Body of pancreas (tissue), 4 donors: ENCODE measurements around the gene GSG1L. TPM values are rescaled to one million over a fixed set of nuclear protein-coding genes. Genes with fewer than 3 reads are reported as not detected.

Source experiments
- ATAC-seq: fragments of 150-250 bp; one replicate; pipeline ENCODE4 v1.9.1; 2016
- DNase-seq, 4 donors: peaks; one replicate each; pipeline ENCODE4 v3.0.0-alpha.2; 2019
- H3K27ac ChIP-seq, 4 donors: fragments of 200-600 bp; sonication (generic); 1 replicate in 3 of 4; 2 replicates in 1 of 4; pipeline versions ENCODE4 v1.5.1 to v1.6.1; 2016 to 2019; ENCODE audit warnings: mild to moderate bottlenecking in 1 of 4, mixed read lengths in 1 of 4, moderate library complexity in 1 of 4
- H3K27me3 ChIP-seq, 2 donors: fragments of 200-600 bp; sonication (generic); one replicate each; pipeline ENCODE4 v1.6.0; 2016; ENCODE audit warnings: mild to moderate bottlenecking in 1 of 2
- H3K36me3 ChIP-seq, 2 donors: fragments of 200-600 bp; sonication (generic); replicated peaks in 1 of 2; 2 replicates each; pipeline ENCODE4 v1.5.1; 2016; ENCODE audit warnings: low read depth in 2 of 2; ENCODE audit not compliant: insufficient read depth in 1 of 2
- H3K4me1 ChIP-seq: fragments of 200-600 bp; sonication (generic); one replicate; pipeline ENCODE4 v1.6.0; 2016
- H3K4me3 ChIP-seq, 2 donors: fragments of 200-600 bp; sonication (generic); 1 replicate in 1 of 2; 2 replicates in 1 of 2; pipeline ENCODE4 v1.5.1; 2016 to 2019
- H3K9me3 ChIP-seq, 3 donors: fragments of 200-600 bp; sonication (generic); 1 replicate in 2 of 3; 2 replicates in 1 of 3; pipeline ENCODE4 v1.5.1; 2016
- CTCF ChIP-seq, 7 experiments: fragments of 450-650 bp in 4 of 7; fragments of 200-600 bp in 3 of 7; sonication (generic) in 3 of 7; IDR thresholded peaks; one replicate each; pipeline ENCODE4 v1.5.1; 2016 to 2019; ENCODE audit warnings: antibody characterized with exemption in 7 of 7
- POLR2A ChIP-seq, 3 donors: fragments of 450-650 bp; IDR thresholded peaks; one replicate each; pipeline ENCODE4 v1.6.1; 2016; ENCODE audit warnings: antibody characterized with exemption in 3 of 3, mild to moderate bottlenecking in 2 of 3
- WGBS, 2 donors: methylation state at CpG; one replicate each; pipeline ENCODE4 v1.1.5; 2017; 5-methylcytosine and 5-hydroxymethylcytosine counted together
- intact Hi-C: fragments of 100-400 bp; cut with DNase I; formaldehyde crosslinking; loops from one replicate; pipeline ENCODE4 v1.15.1; 2023
- total RNA-seq, 2 donors: library from RNA; depleted of rRNA; stranded (reverse); fragments of >200 nt; gene quantifications; one replicate each; pipeline ENCODE4 v1.1.0, GENCODE V29; 2016

Gene GSG1L
- total RNA-seq, 2 donors from 2014 or later, result not detected

- TF ChIP-seq CTCF (IDR thresholded peaks at IDR 0.05), result no peak
- TF ChIP-seq POLR2A (IDR thresholded peaks at IDR 0.05), result no peak
- intact Hi-C loops, result no loop called here
- no peak for ATAC-seq
Observed at GRCh38 chr16:27868180-27868579, 195.3 kb downstream of the GSG1L start.

GRCh38 chr16:27867122-27868110 is 196.1 kb downstream of the GSG1L start:
- H3K4me3 ChIP-seq, result no peak overlapping the region
- WGBS, 2 donors, result 35 to 37% methylated on average over 12 to 18 of the region's 19 CpGs
- DNase-seq (peak; percentile 17 to 48 (median 46)), ATAC-seq (no peak)
- H3K4me1 ChIP-seq, result no peaks in the 10 kb centered on the region
- H3K27ac ChIP-seq, result no peak overlapping the region
- TF ChIP-seq CTCF (IDR thresholded peaks at IDR 0.05) (peak in 3 of 7 experiments; percentile 5 to 8 (median 5)), POLR2A (IDR thresholded peaks at IDR 0.05) (no peak)
- no peaks in the 10 kb centered on the region for H3K27me3 ChIP-seq
- peaks cover 0 to under 1% (median 0%) of the 10 kb centered on the region in 3 donors for H3K9me3 ChIP-seq
- H3K36me3 ChIP-seq, result no peaks in the 10 kb centered on the region
- intact Hi-C loops, result no loop called here

More at GRCh38 chr16:27868180-27868579, 195.3 kb downstream of the GSG1L start:
- H3K27ac ChIP-seq, result no peak overlapping the region
- no peak for DNase-seq
- H3K36me3 ChIP-seq, result no peaks in the 10 kb centered on the region
- H3K4me3 ChIP-seq, result no peak overlapping the region
- 68 to 80% methylated on average over 7 of the region's 7 CpGs for WGBS, 2 donors
- no peaks in the 10 kb centered on the region for H3K4me1 ChIP-seq
- no peaks in the 10 kb centered on the region for H3K27me3 ChIP-seq
- no peaks in the 10 kb centered on the region for H3K9me3 ChIP-seq

- ATAC-seq, result no peak
- TF ChIP-seq CTCF (IDR thresholded peaks at IDR 0.05) (no peak), POLR2A (IDR thresholded peaks at IDR 0.05) (no peak)
- WGBS, 2 donors, result 50 to 65% methylated on average over 1 of the region's 1 CpG
Observed at GRCh38 chr16:27863377-27863776, 200.1 kb downstream of the GSG1L start.

GRCh38 chr16:27862953-27863352 is 200.6 kb downstream of the GSG1L start:
- 84 to 85% methylated on average over 1 of the region's 1 CpG for WGBS, 2 donors
- Histone ChIP-seq H3K9me3 (peaks cover 0 to 9% (median 0%) of the 10 kb centered on the region in 3 donors), H3K4me3 (no peak overlapping the region), H3K4me1 (no peaks in the 10 kb centered on the region), H3K27ac (no peak overlapping the region), H3K36me3 (no peaks in the 10 kb centered on the region), H3K27me3 (no peaks in the 10 kb centered on the region)
- intact Hi-C loops, result no loop called here
- TF ChIP-seq POLR2A (IDR thresholded peaks at IDR 0.05) (no peak), CTCF (IDR thresholded peaks at IDR 0.05) (no peak)
- ATAC-seq (no peak), DNase-seq (no peak)

More at GRCh38 chr16:27863377-27863776, 200.1 kb downstream of the GSG1L start:
- Histone ChIP-seq H3K4me1 (no peaks in the 10 kb centered on the region), H3K27me3 (no peaks in the 10 kb centered on the region), H3K27ac (no peak overlapping the region), H3K4me3 (no peak overlapping the region), H3K9me3 (peaks cover 0 to 9% (median 0%) of the 10 kb centered on the region in 3 donors), H3K36me3 (no peaks in the 10 kb centered on the region)
- no peak for DNase-seq
- intact Hi-C loops, result no loop called here
